ENCODE measurements around the gene SLC2A13.

SLC2A13 gene

DNA sequence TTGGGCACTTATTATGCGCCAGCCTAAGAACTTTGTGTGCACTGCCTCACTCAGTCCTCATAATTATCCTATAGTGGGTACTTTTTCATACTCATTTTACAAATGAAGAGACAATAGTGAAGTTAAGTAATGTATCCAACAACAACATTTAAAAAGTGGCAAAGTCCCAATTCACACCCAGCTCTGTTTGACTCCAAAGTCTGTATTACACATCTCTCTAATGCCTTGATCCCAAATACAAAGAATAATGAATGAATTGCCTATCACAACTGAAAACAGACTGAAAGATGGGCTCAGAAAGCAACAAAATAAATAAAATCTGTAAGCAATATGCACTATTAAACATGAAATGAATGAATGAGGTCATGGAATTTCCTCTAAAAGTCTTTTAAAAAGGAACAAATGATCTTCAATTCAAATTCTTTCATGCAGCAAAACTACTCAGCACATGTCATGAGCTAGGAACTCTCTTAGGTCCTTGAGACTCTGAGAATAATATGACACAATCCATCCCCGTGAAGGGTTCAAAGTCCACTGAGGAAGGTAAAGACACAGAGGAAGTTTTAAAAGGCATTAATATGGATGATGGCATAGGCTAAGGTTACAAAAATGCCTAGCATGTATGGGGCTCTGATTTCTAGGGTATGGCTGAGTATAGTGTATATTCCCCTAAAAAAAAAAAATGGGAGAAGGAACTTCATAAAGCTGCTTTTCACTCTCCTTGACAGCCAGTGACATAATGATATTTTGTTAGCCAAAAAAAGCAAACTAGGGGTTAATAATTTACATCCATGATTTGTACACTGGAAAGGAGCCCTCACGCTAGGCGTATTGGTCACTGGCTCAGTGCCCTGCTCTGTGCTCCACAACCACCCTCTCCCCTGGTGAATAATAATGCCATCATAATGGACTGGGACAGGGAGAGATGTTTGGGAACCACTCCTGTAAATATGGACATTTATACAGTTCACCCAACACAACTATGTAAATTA, 103.4 kb downstream of the SLC2A13 start:
- in situ Hi-C loops (cut with MboI; ENCODE audit: low sequenced_read_pairs) = no loop called here

- in situ Hi-C loops (cut with MboI; ENCODE audit: low sequenced_read_pairs) = no loop called here
Observed at GRCh38 chr12:40001406-40001805, 104.5 kb downstream of the SLC2A13 start.

DNA sequence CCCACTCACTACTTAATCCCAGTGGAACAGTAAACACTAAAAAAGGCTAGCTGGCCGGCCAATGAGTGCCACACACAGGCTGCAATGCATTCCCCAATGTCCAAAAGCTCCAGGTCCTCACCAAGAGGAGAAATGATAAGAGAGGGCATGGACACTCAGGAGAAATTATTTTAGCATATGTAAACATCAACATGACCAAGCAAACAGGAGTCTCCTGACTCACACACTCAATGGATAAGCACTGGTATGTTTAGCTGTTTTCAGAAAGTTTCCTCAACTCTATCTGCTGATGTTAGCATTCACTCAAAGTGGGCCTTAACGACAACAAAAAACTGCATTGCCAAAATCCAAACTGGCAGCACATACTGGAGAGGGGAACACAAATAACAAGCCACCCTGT, 105.0 kb downstream of the SLC2A13 start:
- in situ Hi-C loops (cut with MboI; ENCODE audit: low sequenced_read_pairs) = no loop called here

GRCh38 chr12:39993268-39993667, 112.6 kb downstream of the SLC2A13 start:
- in situ Hi-C loops (cut with MboI; ENCODE audit: low sequenced_read_pairs) = no loop called here

- in situ Hi-C loops (cut with MboI; ENCODE audit: low sequenced_read_pairs) = no loop called here
Observed at GRCh38 chr12:39990122-39991101, 115.5 kb downstream of the SLC2A13 start.

DNA sequence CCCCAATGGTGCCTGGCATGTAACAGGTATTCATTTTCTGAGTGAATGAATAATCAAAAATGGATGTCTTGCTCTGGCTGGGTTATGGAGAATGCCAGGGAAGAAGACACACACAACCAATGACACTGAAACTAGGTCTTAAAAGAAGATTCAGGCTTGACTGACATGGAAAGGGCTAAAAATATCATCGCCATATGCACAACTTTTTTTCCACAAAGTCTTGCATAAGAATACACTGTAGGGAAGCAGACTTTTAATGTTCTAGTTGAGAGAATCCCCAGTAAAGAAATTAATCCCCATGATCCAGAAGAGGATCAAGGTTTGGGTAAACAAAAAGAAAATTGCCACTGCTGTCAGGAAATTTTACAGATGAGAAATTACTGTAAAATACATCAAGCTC, 116.4 kb downstream of the SLC2A13 start:
- in situ Hi-C loops (cut with MboI; ENCODE audit: low sequenced_read_pairs) = no loop called here

- in situ Hi-C loops (cut with MboI; ENCODE audit: low sequenced_read_pairs) = no loop called here
Observed at GRCh38 chr12:39988574-39988973, 117.3 kb downstream of the SLC2A13 start.

DNA sequence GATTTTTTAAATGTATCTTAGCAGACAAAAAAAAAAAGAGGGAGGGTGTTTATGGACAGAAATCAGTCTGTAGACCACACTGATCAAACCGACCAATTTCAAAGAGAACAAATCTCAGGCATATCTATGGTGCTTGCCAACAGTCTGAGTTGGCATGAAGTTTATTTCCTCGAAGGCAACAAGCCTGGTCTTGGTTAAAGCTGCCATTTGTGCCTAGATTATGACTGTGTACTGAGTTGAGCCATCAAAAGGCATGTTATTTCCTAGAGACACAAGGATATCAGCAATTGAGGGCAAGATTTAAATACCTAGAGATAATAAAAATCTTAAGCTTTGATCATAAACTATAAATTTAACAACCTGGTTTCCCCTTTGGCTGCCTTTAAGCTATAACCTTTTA, 119.2 kb downstream of the SLC2A13 start:
- in situ Hi-C loops (cut with MboI; ENCODE audit: low sequenced_read_pairs) = no loop called here

GRCh38 chr12:39984670-39985069, 121.2 kb downstream of the SLC2A13 start:
- in situ Hi-C loops (cut with MboI; ENCODE audit: low sequenced_read_pairs) = no loop called here

- in situ Hi-C loops (cut with MboI; ENCODE audit: low sequenced_read_pairs) = no loop called here
Observed at GRCh38 chr12:39975374-39975918, 130.4 kb downstream of the SLC2A13 start.

DNA sequence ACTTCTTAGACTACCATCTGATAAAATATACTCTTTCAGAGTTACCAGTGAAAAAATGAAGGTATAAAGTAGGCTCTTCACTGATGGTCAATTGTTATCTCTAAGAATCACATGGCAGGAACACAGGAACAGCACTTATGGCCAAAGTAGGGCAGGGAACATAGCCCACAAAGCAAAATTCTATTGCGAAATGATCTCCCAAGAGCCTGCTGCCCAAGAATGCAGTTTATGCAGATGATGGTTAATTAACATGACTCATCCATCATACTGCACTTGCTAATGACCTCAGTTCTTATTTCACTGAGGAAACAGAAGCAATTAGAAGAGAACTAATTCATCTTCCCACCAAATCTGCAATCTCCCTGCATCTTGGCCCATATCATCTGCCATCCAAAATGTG, 133.8 kb downstream of the SLC2A13 start:
- in situ Hi-C loops (cut with MboI; ENCODE audit: low sequenced_read_pairs) = no loop called here

GRCh38 chr12:39971348-39971747, 134.5 kb downstream of the SLC2A13 start:
- in situ Hi-C loops (cut with MboI; ENCODE audit: low sequenced_read_pairs) = no loop called here

DNA sequence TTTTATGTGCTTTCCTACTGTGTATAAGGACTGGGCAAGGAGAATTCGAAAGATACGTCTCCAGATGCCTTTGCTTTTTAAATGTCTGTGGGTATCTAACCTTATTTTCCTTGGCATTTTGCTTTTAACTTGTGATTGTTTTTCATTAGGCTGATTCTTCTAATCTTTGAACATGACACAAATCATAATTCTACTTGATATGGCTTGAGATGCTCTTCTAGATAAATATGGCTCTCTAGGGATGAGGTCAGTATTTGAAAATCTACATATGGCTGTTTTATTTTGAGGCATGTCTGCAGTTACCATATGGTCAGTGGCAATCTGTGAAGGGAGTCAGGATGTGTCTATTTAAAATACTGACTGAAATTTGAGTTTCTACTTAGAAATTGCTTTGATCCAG, 139.2 kb downstream of the SLC2A13 start:
- in situ Hi-C loops (cut with MboI; ENCODE audit: low sequenced_read_pairs) = no loop called here

DNA sequence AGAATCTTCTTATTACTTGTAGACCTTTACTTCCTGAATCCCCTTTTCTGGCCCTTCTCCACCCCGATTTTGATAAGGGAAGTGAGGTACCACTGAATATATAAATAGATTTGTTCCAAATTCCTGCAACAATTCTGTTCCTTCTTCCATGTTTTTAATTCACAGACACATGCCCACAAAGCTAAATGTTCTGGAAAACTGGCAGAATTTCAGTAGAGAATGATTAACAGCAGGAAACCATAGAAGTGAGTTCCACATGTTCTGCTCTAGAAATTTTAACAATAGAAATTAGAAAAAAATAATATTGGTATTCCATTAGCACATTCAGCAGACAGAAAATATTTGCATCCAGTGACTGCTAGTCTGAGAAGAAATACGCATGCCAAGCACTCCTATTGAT, 139.6 kb downstream of the SLC2A13 start:
- in situ Hi-C loops (cut with MboI; ENCODE audit: low sequenced_read_pairs) = no loop called here

GRCh38 chr12:39959467-39959866, 146.4 kb downstream of the SLC2A13 start:
- in situ Hi-C loops (cut with MboI; ENCODE audit: low sequenced_read_pairs) = no loop called here

- in situ Hi-C loops (cut with MboI; ENCODE audit: low sequenced_read_pairs) = no loop called here
Observed at GRCh38 chr12:39959031-39959430, 146.8 kb downstream of the SLC2A13 start.

GRCh38 chr12:39958377-39958776, 147.5 kb downstream of the SLC2A13 start:
- in situ Hi-C loops (cut with MboI; ENCODE audit: low sequenced_read_pairs) = no loop called here

DNA sequence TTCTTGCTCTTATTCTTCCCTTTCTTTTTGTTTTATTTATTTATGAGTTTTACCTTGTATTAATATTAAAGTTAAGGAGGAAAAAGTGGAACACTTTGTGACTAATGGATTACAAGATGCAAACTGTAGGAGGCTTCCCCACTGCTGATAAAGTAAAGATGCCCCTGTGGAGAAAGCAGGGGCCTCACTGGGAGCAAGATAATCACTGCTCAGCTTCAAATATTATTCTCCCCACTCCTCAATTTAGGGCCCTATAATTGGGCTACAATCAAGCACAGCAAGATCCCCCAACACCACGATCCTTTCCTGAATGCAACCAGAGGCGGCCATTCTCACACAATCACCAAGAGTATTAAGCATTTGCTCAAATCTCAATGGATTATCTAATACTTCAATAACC, 149.2 kb downstream of the SLC2A13 start:
- in situ Hi-C loops (cut with MboI; ENCODE audit: low sequenced_read_pairs) = no loop called here

DNA sequence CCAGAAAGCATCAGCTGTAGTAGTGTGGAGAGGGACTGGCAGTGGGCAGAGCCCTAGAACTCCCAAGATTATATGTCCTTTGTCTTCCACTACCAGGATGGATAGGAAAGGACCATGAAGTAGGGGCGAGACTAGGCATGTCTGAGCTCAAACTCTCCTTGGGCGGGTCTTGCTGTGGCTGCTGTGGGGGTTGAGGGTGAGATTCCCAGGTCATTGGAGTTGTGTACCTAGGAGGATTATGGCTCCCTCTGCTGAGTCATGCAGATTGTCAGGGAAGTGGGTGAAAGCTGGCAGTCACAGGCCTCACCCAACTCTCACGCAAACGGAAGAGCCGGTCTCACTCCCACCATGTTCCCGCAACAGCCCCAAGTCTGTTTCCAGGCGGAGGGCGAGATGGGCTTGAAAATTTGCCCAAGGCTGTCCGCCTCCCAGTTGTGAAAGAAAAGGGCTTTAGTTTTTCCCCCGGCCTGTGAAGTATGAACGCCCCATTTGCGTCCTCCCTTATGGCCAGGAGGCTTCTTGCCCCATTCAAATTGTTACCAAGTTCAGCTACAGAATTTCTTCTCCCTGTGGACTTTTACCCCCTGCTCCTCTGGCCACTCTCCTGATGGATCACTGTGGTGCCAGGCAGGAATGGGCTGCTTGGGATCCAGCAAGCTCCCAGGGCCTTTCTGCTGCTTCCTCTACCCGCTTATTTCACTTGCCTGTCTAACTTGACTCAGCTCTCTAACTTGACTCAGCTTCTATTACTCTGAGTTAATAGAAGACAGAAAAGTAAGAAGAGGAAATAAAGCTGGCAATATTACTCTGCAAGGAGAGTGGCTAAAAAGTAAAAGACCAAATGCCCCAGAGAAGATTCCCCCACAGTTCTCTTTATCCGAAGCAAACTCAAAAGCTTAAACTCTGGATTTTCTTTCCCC, 159.3 kb downstream of the SLC2A13 start:
- in situ Hi-C loops (cut with MboI; ENCODE audit: low sequenced_read_pairs) = no loop called here

DNA sequence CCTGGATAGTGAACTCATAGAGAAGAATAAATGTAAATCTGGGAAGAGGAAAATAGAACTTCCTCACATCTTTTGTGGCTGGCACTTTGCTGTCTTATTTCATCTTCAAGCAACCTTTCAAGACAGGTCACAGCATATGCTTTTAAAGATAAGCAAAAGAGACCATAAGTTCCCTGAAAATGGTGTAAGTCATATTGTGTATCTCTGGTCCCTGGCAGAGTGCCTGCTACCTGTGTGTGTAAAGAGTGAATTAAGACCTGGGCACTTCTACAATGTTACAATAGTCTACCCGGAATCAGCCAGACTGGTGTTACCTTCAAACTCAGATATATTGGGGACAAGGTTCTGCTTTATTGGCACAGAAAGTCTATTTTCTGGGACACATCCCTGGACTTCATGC, 168.8 kb downstream of the SLC2A13 start:
- in situ Hi-C loops (cut with MboI; ENCODE audit: low sequenced_read_pairs) = no loop called here

Data from HL-60/S4 treated with phorbol 12-myristate 13-acetate at 8.2 ng/mL for 4 days and 3 days (cell line).